ES-I3 (cell line): ENCODE measurements around the gene BORCS6.
A peak's percentile ranks its signal among the peaks of the same experiment; 100 is the strongest.

ENCODE experiments used
- H3K36me3 ChIP-seq: 2 replicates; pipeline ENCODE4 v1.6.1; 2013; ENCODE audit warnings: mild to moderate bottlenecking, low read length, control low read depth, moderate library complexity; ENCODE audit not compliant: insufficient read depth
- H3K4me1 ChIP-seq: 2 replicates; pipeline ENCODE4 v1.6.1; 2013; ENCODE audit warnings: mild to moderate bottlenecking, control low read depth, low read length; ENCODE audit not compliant: insufficient read depth
- H3K9ac ChIP-seq: 2 replicates; pipeline ENCODE4 v1.6.1; 2013; ENCODE audit warnings: low read depth, mild to moderate bottlenecking, low read length, moderate library complexity
- H3K9me3 ChIP-seq: 2 replicates; pipeline ENCODE4 v1.6.1; 2013; ENCODE audit warnings: mild to moderate bottlenecking, low read length, moderate library complexity; ENCODE audit not compliant: control insufficient read depth, insufficient read depth

BORCS6 gene

DNA sequence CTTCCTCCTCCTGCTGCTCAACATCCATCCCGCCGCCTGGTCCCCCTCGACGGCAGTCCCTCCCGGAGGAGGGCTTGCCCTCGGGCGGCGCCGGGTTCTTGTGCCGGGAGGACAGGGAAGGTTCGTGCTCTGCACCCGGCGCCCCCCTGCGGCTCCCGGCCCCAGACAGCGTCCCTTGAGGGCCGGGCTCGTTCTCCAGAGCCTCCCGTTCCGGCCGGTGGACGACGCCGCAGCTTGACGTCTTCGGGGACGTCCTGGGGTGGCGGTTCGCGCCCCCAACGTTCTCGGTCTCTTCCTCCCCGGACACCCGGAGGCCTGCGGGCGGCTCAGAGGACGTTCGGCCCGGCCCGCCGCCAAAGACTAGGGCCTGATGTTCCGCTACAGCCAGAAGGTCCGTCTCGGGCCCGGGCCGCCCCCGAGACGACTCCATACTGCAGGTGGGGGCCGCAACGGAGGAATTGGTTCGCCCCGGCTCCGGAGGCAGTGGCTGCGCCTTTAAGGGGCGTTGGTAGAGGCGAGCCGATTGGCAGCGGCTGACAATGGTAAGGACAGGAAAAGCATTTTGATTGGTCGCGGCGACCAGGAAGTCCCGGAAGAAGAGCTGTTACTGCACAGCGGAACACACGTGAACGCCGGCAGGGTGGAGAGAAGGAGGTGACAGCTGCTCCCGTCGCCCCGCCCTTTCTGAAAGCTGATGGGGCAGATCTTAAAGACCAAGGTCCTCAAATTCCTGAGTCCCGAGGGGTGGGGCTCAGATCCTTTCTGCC lies at the start of gene BORCS6:
TSS of gene BORCS6 (minus strand) at position 470 of the 767 bp plus-strand sequence. CDS start at position 430, 40 bp downstream.
- Histone ChIP-seq H3K36me3 (no peaks in the 10 kb centered on the region), H3K9ac (peak within 1 kb of the TSS; percentile 75), H3K9me3 (no peaks in the 10 kb centered on the region), H3K4me1 (peaks cover 9% of the 10 kb centered on the region)

DNA sequence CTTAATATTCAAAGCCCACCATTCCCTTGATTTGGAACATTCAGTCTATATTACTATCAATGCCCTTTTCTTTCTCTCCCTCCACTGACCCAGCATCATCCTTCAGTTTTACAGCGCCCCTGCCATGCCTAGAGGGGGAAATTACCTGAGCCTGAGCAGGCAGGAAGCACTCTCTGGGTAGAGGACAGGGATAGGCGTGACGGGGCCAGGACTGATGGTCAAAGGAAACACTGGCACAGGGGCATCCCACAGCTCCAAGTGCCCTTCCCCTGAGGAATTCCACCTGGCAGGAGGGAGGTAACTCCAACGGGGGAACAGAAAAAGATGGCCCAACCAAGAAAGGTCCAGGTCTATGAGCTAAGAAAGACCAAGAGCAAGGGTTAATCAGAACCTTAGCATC lies 47.9 kb upstream of the BORCS6 start:
- H3K9me3 ChIP-seq: no peaks in the 10 kb centered on the region
- no peaks in the 10 kb centered on the region for H3K4me1 ChIP-seq
- peaks cover 9% of the 10 kb centered on the region for H3K36me3 ChIP-seq
- no peak overlapping the region for H3K9ac ChIP-seq

DNA sequence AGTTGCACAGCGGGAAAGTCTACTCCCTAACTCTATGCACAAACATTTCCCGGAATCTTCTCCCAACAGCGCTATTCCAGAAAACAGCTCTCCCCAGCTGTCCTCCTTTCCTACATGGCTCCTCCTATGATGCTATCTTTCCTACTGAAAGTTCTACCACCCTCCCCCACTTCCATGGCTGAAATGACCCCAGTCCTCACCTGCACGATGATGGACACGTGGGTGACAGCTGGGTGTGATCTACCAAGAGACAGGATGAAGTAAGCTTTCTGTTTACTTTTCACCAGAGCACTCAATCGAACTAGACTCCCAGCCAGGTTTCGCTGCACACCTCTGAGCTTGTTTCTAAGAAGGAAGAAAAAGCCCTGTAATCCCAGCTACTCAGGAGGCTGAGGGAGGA lies 47.2 kb upstream of the BORCS6 start:
- no peaks in the 10 kb centered on the region for H3K4me1 ChIP-seq
- H3K9me3 ChIP-seq: no peaks in the 10 kb centered on the region
- H3K36me3 ChIP-seq: peaks cover 9% of the 10 kb centered on the region
- no peak overlapping the region for H3K9ac ChIP-seq

DNA sequence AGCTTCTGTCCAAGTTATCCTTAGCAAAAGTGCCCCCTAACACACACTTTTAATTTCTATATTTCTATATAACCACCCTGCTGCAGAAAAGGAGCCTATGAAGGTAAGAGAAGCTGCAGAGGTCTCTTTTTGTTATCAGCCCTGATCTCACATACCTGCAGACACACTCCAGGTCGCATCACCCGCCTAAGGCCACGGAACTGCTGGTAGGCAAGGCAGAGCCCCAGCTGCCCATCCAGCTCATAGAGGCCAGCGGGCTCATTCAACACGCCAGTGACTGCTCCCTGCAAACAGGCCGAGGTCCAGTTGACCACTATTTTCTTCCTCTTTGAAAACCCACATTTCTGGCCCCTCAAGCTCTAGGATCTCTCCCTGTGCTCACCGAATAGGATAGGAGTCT lies 45.7 kb upstream of the BORCS6 start:
- Histone ChIP-seq H3K4me1 (no peaks in the 10 kb centered on the region), H3K9me3 (no peaks in the 10 kb centered on the region), H3K9ac (no peak overlapping the region), H3K36me3 (peaks cover 9% of the 10 kb centered on the region)

DNA sequence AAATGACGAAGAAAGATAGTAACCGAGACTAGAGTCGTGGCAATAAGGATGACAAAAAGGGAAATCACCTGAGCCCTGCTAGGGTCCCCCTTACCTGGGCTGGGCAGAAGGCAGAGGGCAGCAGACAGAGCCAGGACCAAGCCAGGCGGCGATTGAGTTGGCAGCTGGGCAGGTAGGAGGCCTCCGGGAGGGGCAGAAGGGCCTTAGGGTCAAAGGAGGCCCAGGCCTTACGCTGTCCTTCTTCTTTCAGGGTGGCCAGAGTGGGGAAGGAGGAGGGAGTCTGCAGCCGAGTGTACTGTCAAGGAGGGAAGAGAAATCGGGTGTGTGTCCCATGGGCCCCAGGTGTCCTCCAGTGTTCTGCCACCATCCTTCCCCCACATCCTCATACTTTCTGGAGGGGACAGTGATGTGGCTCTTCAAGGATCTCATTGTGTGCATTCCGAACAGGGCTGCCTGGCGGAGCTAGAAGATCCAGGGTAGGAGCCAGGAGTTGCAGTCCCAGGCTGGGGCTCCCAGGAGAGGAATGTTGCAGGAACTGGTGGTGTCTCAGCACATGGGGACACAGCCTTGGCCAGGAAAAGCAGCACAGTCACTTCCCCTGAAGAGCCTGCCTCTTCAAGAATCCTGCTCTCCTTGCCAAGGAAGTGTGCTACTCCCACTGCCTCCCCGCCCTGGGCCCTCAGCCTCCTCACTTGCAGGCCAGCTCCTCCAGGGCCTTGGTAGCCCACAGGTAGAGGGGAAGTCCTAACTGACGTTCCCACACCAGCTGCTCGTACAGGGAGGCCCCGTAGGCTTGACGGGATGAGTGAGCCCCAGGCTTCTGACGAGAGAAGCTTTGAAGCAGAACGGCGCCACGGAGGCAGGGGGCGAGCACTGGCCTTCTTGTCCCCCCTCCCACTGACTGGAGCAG lies 44.6 kb upstream of the BORCS6 start:
- Histone ChIP-seq H3K9me3 (no peaks in the 10 kb centered on the region), H3K4me1 (no peaks in the 10 kb centered on the region), H3K9ac (no peak overlapping the region), H3K36me3 (peaks cover 12% of the 10 kb centered on the region)

DNA sequence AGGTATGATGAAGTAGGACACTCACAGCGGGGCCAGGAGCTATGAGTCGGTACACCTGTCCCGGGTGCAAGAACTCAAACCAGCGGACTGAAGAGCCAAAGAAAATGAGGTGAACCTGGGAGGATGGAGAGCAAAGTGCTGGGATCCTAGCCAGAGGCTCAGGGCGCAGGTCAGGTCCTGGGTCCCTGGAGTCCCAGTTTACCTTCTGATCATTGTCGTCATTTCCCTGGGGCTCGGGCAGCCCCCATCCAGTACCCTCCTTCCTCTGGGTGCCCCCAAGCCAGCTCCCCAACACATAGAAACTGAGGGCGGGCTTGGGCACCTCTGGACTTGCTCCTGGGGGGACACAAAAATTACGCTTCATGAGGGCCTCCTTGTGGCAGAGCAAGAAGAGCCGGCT lies 41.7 kb upstream of the BORCS6 start:
- Histone ChIP-seq H3K9me3 (no peaks in the 10 kb centered on the region), H3K9ac (no peak overlapping the region), H3K36me3 (peaks cover 12% of the 10 kb centered on the region), H3K4me1 (no peaks in the 10 kb centered on the region)

DNA sequence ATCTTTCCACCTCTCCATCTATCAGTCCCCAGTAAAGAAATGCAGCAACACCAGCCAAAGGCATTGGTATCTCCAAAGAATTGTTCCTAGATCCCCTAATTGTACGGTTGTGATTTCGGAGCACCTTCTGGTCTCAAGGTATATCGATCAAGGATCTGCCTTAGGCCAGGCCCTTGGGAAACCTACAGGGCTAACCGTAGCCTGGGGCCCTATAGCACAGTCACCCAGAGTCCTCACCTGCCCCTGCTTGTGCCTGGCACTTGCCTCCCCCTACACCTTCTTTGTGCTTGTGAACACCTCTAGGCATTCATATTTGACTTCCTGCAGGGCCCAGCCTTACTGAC lies 37.2 kb upstream of the BORCS6 start:
- Histone ChIP-seq H3K4me1 (no peaks in the 10 kb centered on the region), H3K9ac (peak overlapping the region; percentile 79), H3K36me3 (peaks cover 3% of the 10 kb centered on the region; the same call in 1 of the 2 replicates), H3K9me3 (no peaks in the 10 kb centered on the region)

DNA sequence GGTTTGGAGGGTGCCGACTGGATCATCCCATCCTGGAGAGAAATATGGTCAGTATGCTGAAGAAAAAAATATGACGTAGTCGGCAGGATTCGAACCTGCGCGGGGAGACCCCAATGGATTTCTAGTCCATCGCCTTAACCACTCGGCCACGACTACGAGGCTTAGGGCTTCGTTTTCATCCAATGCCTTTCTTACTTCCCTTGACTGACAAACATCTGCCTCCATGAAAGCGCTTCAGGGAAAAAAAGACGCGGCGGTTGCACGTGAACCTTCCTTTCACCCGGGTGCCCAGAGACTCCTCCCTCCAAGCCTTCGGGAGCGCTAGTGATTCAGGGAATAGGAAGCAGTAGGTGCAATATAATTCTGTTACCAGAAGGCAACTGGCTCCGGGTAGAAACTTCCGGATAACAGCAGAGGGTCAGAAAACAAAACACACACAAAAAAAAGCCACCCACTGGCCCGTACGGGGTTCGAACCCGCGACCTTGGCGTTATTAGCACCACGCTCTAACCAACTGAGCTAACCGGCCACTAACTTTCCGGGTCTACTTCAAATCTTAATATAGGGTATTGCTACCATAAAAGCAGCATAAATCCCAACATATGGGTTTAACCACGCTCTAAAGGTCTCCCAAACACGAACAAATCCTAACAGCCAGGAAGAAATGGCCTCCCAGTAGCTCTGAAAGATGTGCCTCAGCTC lies 36.7 kb upstream of the BORCS6 start:
- Histone ChIP-seq H3K4me1 (no peaks in the 10 kb centered on the region), H3K9ac (peak overlapping the region; percentile 79), H3K36me3 (peaks cover 3% of the 10 kb centered on the region; the same call in 1 of the 2 replicates), H3K9me3 (no peaks in the 10 kb centered on the region)

DNA sequence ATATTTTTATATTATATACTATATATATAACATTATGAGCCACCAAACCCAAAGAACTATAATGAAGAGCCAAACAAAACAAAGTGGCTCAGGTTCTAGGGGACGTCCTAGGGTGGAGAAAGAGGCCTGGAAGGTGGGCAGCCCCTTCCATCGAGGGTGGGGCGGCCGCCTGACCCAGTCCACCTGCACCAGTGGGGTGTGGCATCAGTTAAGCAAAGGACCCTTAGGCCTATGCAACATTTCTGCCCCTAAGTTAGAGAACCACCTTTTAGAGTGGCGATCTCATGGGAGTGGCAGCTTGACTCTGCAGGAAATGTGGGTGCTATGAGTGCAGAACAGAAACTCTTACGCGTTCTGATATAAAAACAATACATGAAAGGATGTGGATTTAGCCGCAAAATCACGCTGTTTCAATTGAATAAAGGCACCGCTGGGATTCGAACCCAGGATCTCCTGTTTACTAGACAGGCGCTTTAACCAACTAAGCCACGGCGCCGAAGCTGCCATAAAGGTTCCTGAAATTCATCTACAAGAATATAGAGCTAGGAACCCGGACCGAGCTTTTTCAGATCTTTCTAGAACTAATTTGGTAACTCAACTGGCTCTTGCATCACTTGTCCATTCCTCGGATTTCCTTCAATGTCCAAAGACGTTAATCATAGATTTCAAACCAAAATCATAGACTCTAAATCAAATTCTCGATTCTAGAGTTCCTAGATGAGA lies 36.0 kb upstream of the BORCS6 start:
- no peaks in the 10 kb centered on the region for H3K4me1 ChIP-seq
- H3K9me3 ChIP-seq: no peaks in the 10 kb centered on the region
- peaks cover 3% of the 10 kb centered on the region; the same call in 1 of the 2 replicates for H3K36me3 ChIP-seq
- H3K9ac ChIP-seq: peak overlapping the region; percentile 79

DNA sequence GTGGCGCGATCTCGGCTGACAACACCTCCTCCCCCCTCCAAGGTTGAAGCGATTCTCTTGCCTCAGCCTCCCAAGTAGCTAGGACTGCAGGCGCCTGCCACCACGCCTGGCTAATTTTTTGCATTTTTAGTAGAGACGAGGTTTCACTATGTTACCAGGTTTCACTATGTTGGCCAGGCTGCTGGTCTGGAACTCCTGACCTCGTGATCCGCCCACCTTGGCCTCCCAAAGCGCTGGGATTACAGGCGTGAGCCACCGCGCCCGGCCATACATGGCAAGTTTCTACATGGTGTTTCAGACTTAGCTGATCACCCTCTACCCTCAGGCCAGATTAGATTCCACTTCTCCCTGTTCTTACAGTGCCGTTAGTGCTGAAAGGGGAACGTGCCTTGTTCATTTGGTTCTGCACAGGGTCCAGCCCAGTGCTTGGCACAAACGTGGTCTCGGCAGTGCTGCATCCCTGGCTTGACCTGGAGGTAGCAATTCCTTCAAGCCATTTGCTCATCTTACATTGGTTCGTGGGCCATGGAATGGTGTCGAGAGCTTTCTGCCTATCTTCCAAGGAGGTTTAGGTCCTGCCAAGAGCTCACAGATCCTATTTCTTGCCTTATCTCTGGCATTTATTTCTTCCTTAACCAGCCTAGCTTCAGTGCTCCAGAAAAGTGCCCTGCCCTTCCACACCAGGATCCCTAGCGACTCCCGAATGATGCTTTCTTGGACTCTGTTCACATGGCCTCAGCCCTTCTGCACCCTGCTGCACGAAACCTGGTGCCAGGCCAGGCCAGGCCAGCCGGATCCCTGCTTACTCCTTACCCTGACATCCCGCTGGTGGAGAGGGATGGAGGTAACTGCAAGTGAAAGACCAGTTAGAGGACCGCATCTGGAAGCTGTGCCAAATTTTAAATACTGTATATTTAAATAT lies 35.2 kb upstream of the BORCS6 start:
- H3K9me3 ChIP-seq: no peaks in the 10 kb centered on the region
- peaks cover 3% of the 10 kb centered on the region; the same call in 1 of the 2 replicates for H3K36me3 ChIP-seq
- no peaks in the 10 kb centered on the region for H3K4me1 ChIP-seq
- no peak overlapping the region; the same call in 1 of the 2 replicates for H3K9ac ChIP-seq

DNA sequence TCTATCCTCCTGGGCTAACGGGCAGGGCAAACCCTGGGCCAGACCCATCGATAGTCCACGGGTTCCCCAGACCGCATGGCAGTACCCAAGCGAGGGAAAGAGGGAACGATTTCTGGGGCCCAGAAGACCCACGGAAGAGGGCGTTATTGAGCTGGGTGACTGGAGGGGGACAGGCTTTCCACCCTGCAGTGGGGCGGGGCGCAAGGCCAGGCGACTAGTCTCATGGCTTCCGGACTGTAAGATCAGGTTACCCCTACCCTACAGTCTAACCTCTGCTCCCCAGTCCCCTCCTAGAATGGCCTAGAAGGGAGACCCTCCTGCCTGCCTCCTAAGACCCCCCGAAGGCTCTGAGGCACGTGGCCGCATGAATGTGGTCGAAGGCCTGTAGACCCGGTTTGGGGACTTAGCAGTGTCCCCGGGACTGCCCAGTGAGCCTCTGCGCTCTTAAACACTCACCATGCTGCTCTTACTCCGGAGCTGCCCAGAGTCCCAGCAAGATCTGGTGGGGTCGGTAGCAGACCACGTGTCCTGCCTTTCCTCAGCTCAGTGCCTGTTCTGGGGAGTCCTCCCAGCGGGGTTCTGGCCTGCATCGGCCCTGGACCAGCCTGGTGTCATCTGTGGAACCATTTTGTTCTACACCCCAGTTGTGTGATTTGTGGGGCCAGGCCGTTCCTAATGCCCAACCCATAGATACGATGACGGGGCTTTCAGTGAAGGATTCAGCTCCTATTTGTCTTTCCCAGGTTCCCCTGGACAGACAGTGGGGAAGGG lies 33.6 kb upstream of the BORCS6 start:
- no peaks in the 10 kb centered on the region for H3K4me1 ChIP-seq
- no peaks in the 10 kb centered on the region for H3K36me3 ChIP-seq
- H3K9me3 ChIP-seq: no peaks in the 10 kb centered on the region
- peak overlapping the region; percentile 86 for H3K9ac ChIP-seq

DNA sequence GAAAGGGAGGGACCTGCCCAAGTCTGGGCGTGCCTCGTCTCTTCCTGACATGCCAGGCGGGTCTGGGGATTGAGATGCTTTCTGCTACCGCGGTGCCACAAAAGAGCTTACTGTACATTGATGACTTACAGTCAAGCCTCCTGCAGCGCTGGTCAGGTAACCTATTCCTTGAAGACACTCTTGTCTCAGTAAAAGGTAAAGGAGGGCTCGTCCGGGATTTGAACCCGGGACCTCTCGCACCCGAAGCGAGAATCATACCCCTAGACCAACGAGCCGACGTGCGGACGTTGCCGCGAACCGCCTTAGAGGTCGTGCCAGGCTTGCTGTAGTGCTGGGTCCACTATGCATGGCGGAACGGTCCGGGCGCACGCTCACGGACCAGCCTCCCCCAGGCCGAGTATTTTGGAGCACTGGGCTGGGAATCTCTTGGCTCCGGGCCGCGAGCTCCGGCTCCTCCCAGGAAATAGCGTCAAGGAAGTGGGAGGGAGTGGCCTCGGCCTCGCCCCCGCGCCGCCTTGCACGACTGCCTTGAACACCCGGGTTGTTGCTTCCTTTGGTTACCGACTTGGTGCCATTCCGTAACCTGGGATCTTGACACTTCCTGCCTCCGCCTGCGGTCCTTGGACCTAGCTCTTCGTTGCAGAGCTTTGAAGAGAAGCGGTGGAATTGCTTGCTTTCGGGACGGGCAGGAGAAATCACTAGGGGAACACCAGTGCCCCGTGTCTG lies 32.8 kb upstream of the BORCS6 start:
- peak overlapping the region; percentile 86 for H3K9ac ChIP-seq
- no peaks in the 10 kb centered on the region for H3K36me3 ChIP-seq
- no peaks in the 10 kb centered on the region for H3K9me3 ChIP-seq
- no peaks in the 10 kb centered on the region; the same call in 1 of the 2 replicates for H3K4me1 ChIP-seq
